ENCODE results near the gene ATMIN.
A peak's percentile ranks its signal among the peaks of the same experiment; 100 is the strongest.

ATMIN gene

GRCh38 chr16:81094771-81095251, 59.2 kb downstream of the ATMIN start:
- Mint-ChIP-seq H3K9me3 (peaks cover 4% of the 10 kb centered on the region), H3K4me1 (peaks cover 32% of the 10 kb centered on the region), H3K27me3 (ENCODE audit: low read depth, poor library complexity) (no peaks in the 10 kb centered on the region), H3K27ac (no peak overlapping the region), H3K36me3 (ENCODE audit: low read depth) (peaks cover 17% of the 10 kb centered on the region), H3K4me3 (peak overlapping the region; percentile 83)
- no peak for TF ChIP-seq CTCF (IDR thresholded peaks at IDR 0.05)
- DNase-seq = no peak

- H3K36me3 Mint-ChIP-seq (ENCODE audit: low read depth) = peaks cover 13% of the 10 kb centered on the region
- peaks cover 4% of the 10 kb centered on the region for H3K9me3 Mint-ChIP-seq
- no peak for DNase-seq
- H3K27me3 Mint-ChIP-seq (ENCODE audit: low read depth, poor library complexity) = no peaks in the 10 kb centered on the region
- H3K4me3 Mint-ChIP-seq = peak overlapping the region; percentile 83
- H3K27ac Mint-ChIP-seq = no peak overlapping the region
- H3K4me1 Mint-ChIP-seq = peaks cover 32% of the 10 kb centered on the region
- TF ChIP-seq CTCF (IDR thresholded peaks at IDR 0.05) = no peak
Measured at GRCh38 chr16:81095653-81095952, 60.0 kb downstream of the ATMIN start.

- no peak for TF ChIP-seq CTCF (IDR thresholded peaks at IDR 0.05)
- Mint-ChIP-seq H3K4me1 (peaks cover 32% of the 10 kb centered on the region), H3K27ac (no peak within 1 kb of the TSS), H3K27me3 (ENCODE audit: low read depth, poor library complexity) (no peaks in the 10 kb centered on the region), H3K9me3 (peaks cover 4% of the 10 kb centered on the region), H3K36me3 (ENCODE audit: low read depth) (peaks cover 10% of the 10 kb centered on the region), H3K4me3 (peak within 1 kb of the TSS; percentile 83)
- peak; percentile 99 for DNase-seq
Measured at GRCh38 chr16:81095953-81096714, 60.5 kb downstream of the ATMIN start, which contains the start of gene GCSH. TSS of gene GCSH (minus strand) at chr16:81096395. CDS start at chr16:81096278, 117 bp downstream.

GRCh38 chr16:81096715-81097208, 61.1 kb downstream of the ATMIN start:
- Mint-ChIP-seq H3K4me3 (peak overlapping the region; percentile 56), H3K36me3 (ENCODE audit: low read depth) (peaks cover 10% of the 10 kb centered on the region), H3K27ac (no peak overlapping the region), H3K9me3 (peaks cover 4% of the 10 kb centered on the region), H3K4me1 (peaks cover 32% of the 10 kb centered on the region), H3K27me3 (ENCODE audit: low read depth, poor library complexity) (no peaks in the 10 kb centered on the region)
- DNase-seq = no peak
- no peak for TF ChIP-seq CTCF (IDR thresholded peaks at IDR 0.05)

All from nephron progenitor cell (in vitro differentiated cells).